Measurements from ENCODE around the gene KLHL14.
"Not testable (repeated sequence)": the region's sequence is repeated elsewhere in the genome, so short reads cannot be mapped to it uniquely, and the experiment has no call there.

KLHL14 gene

GRCh38 chr18:32677578-32677977 lies 95.2 kb downstream of the KLHL14 start:
- DNase-seq (ENCODE audit: extremely low read depth, low read depth), result no peak
- TF ChIP-seq CTCF (IDR thresholded peaks at IDR 0.05; ENCODE audit: low read depth, low read length), result no peak

GRCh38 chr18:32674491-32674890 lies 98.3 kb downstream of the KLHL14 start:
- no peak for TF ChIP-seq CTCF (IDR thresholded peaks at IDR 0.05; ENCODE audit: low read depth, low read length)
- no peak for DNase-seq (ENCODE audit: extremely low read depth, low read depth)

DNA sequence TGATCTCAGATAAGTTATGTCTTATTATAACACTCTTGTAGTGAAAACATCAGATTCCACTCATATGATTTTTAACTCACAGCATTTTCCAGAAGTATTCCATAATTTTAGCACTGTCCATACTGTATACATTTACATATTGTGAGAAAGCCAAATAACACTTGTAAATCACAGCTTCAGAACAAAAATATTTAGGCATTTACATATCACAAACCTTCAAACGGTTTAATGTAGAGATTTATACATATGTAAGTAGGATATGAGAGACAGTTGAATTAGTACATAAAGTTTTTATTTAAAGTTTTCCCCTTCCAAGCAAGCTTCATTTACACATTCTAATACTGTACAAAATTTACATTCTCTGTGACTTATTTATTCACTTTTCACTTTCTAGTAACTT lies 100.4 kb downstream of the KLHL14 start:
- no peak for TF ChIP-seq CTCF (IDR thresholded peaks at IDR 0.05; ENCODE audit: low read depth, low read length)
- DNase-seq (ENCODE audit: extremely low read depth, low read depth), result no peak

DNA sequence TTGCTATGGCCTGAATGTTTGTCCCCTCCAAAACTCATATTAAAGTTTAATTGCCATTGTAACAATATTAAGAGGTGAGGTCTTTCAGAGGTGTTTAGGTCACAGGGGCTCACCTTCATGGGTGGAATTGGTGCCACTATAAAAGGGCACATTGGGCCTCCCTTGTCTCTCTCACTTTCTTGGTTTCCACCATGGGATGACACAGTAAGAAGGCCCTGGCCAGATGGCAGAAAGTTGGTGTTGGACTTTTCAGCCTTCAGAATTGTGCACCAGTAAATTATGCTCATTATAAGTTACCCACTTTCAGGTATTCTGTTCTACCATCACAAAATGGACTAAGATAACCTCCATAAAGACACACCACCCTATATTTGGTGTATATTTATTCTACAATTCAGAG lies 102.1 kb downstream of the KLHL14 start:
- no peak for DNase-seq (ENCODE audit: extremely low read depth, low read depth)
- TF ChIP-seq CTCF (IDR thresholded peaks at IDR 0.05; ENCODE audit: low read depth, low read length), result no peak

- DNase-seq (ENCODE audit: extremely low read depth, low read depth), result no peak
- no peak for TF ChIP-seq CTCF (IDR thresholded peaks at IDR 0.05; ENCODE audit: low read depth, low read length)
These were observed 103.2 kb downstream of the KLHL14 start for GRCh38 chr18:32669549-32670165.

- no peak for DNase-seq (ENCODE audit: extremely low read depth, low read depth)
- TF ChIP-seq CTCF (IDR thresholded peaks at IDR 0.05; ENCODE audit: low read depth, low read length), result no peak
These were observed 103.9 kb downstream of the KLHL14 start for GRCh38 chr18:32668956-32669355.

DNA sequence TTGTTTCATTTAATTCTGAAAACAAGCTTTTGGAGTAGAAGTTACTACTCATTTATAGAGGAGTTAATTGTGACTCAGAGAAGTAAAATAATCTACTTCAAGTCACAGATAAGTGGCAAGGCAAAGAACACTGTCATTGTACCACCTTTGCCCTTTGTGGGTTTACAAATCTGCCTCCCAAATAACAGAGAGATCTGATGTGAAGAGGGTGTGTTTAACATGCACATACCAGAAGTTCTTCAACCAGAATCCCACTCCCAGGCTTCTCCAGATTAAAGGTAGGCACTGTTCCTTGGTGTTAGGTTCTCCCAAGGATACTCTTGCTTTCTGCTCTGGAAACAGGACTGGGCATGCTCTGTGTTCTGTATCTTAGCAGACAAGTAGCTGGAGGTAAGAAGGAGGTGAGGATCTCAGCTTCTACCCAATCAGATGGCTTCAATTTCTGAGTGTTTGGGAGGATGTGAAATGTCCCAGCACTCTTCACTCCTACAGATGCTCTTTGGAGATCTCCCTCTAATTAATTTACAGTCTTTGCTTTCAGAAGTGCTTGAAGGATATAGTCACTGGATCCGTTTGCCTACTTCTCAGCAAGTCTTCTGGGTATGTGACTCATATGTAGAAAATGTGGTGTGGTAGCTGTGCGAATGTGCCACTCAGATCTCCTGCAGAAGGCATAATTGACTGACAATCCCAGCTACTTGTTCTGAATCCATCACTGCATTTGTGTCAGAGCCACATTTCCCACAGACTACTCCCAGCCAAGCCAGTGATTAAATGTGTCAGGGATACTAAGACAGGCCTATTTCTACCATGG lies 111.1 kb downstream of the KLHL14 start:
- no peak for TF ChIP-seq CTCF (IDR thresholded peaks at IDR 0.05; ENCODE audit: low read depth, low read length)
- no peak for DNase-seq (ENCODE audit: extremely low read depth, low read depth)

DNA sequence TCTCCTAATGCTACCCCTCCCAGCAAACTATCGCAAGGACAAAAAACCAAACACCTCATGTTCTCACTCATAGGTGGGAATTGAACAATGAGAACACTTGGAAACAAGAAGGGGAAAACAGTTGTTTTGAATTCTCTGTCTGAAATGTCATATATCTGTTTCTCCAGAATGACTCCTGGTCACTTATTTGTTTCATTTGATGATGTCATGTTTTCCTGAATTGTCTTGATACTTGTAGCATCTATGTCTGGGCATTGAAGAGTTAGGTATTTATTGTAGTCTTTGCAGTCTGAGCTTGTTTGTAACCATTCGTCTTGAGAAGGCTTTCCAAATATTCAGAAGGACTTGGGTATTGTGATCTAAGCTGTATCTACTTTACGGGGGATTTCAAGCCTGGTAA lies 118.3 kb downstream of the KLHL14 start:
- DNase-seq (ENCODE audit: extremely low read depth, low read depth), result not testable (repeated sequence)

GRCh38 chr18:32637659-32638058 lies 135.2 kb downstream of the KLHL14 start:
- DNase-seq (ENCODE audit: extremely low read depth, low read depth), result not testable (repeated sequence)
